IPS DF 6.9 (cell line): Measurements from ENCODE around the gene CACNB1.
"Not testable (repeated sequence)": the region's sequence is repeated elsewhere in the genome, so short reads cannot be mapped to it uniquely, and the experiment has no call there.

ENCODE experiments used
- DNase-seq: peaks from one replicate; pipeline ENCODE4 v3.0.0-alpha.2; 2013; ENCODE audit warnings: low read depth, low spot score
- H3K27ac ChIP-seq: one replicate; pipeline ENCODE4 v1.5.1; 2013; ENCODE audit warnings: low read length, control low read depth
- H3K27me3 ChIP-seq: 2 replicates; pipeline ENCODE4 v1.6.1; 2013; ENCODE audit warnings: mild to moderate bottlenecking, low read length; ENCODE audit not compliant: control insufficient read depth, insufficient read depth
- H3K36me3 ChIP-seq: 2 replicates; pipeline ENCODE4 v1.6.1; 2013; ENCODE audit warnings: low read length; ENCODE audit not compliant: control insufficient read depth, insufficient read depth
- H3K4me1 ChIP-seq: 2 replicates; pipeline ENCODE4 v1.6.1; 2013; ENCODE audit warnings: low read length; ENCODE audit not compliant: control insufficient read depth, insufficient read depth
- H3K4me3 ChIP-seq: 2 replicates; pipeline ENCODE4 v1.5.1; 2013; ENCODE audit warnings: mild to moderate bottlenecking, low read length
- H3K9me3 ChIP-seq: 2 replicates; pipeline ENCODE4 v1.6.1; 2013; ENCODE audit warnings: low read length, inconsistent platforms; ENCODE audit not compliant: control insufficient read depth, insufficient read depth
- WGBS: extraction: QIAGEN DNeasy Blood & Tissue Kit; methylation state at CpG from one replicate; pipeline ENCODE4 v1.1.7; 2013; ENCODE audit warnings: mixed read lengths, missing lambda C conversion rate; ENCODE audit not compliant: insufficient read length, insufficient coverage; 5-methylcytosine and 5-hydroxymethylcytosine counted together

Gene CACNB1

DNA sequence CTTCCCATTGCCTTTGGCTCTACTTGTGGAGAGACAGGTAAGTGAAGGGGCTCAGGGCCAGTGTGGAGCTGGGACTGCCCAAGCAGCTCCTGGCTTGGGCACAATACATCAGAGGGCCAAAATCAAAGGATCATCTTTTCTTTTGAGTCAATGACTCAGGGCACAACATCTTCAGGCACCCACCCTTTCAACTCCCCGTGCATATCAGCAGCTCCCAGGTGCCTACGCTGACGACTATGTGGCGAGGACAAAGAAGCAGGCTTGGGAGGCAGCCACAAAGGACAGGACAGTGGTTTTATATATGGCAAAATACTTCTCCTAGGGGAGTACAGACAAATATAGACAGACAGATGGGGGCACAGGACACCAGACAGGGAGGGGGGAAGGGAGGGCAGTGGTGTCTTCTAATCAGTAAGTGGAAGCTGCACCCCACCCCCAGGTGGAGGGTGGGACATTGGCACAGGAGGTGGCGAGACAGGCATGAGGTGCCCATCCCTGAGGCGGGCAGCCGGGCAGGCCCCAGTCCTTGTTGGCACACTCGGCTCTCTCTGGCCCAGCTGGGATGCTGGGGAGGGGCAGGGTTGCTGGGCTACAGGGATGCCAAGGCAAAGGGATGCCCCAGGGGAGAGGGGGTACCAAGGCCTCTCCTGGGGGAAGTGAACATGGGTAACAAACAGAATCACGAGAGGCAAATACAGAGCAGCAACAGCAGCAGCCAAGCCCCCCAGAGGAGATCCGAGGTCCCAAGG lies 23.8 kb downstream of the CACNB1 start:
- DNase-seq = no peak
- WGBS = no CpG with 5 or more reads among the region's 10 CpGs
- Histone ChIP-seq H3K36me3 (peaks cover 9% of the 10 kb centered on the region), H3K27ac (no peak overlapping the region), H3K4me3 (no peak overlapping the region), H3K9me3 (no peaks in the 10 kb centered on the region), H3K4me1 (peaks cover 7% of the 10 kb centered on the region), H3K27me3 (no peaks in the 10 kb centered on the region)

DNA sequence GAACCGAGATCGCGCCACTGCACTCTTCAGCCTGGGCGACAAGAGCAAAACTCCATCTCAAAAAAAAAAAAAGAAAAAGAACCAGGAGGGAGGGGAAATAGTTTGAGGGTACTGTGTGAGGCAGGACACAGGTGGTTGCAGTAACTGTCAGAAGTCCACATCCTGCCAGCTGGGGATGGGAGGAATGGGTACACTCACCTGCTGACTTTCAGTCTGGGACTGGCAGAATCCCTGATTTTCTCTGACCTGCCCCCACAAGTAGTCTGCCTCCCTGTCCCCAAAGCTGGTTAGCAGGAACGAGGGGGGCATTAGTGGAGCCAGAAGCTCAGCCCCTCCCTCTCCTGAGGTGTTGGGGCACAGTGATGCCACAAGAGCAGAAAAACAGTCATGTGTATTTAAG lies 24.4 kb downstream of the CACNB1 start:
- no peak overlapping the region for H3K4me3 ChIP-seq
- WGBS = no CpG with 5 or more reads among the region's 5 CpGs
- H3K4me1 ChIP-seq = peaks cover 7% of the 10 kb centered on the region
- no peaks in the 10 kb centered on the region for H3K27me3 ChIP-seq
- DNase-seq = no peak
- no peaks in the 10 kb centered on the region for H3K9me3 ChIP-seq
- peaks cover 9% of the 10 kb centered on the region for H3K36me3 ChIP-seq
- no peak overlapping the region for H3K27ac ChIP-seq

DNA sequence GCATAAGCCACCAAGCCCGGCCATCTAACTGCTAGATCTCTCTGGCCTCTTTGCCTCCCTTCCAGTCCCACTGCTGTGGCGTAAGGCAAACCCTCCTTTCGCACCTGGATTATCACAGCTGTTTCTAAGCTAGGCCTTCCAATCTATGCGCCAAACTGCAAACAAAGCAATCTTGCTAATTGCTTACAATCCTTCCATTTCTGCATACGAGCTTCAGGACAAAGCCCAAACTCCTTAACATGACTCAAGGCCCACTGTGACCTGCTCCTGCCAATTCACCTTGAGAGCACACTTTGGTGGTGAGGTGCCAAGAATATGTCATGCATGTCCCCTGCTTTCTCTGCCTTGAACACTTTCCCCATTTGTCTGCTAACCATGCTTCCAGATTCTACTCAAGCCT lies 25.5 kb downstream of the CACNB1 start:
- Histone ChIP-seq H3K27me3 (peaks cover 2% of the 10 kb centered on the region; the same call in 1 of the 2 replicates), H3K9me3 (no peaks in the 10 kb centered on the region), H3K4me3 (no peak overlapping the region), H3K36me3 (peaks cover 9% of the 10 kb centered on the region), H3K4me1 (peaks cover 7% of the 10 kb centered on the region), H3K27ac (no peak overlapping the region)
- DNase-seq = no peak
- no CpG with 5 or more reads among the region's 5 CpGs for WGBS

DNA sequence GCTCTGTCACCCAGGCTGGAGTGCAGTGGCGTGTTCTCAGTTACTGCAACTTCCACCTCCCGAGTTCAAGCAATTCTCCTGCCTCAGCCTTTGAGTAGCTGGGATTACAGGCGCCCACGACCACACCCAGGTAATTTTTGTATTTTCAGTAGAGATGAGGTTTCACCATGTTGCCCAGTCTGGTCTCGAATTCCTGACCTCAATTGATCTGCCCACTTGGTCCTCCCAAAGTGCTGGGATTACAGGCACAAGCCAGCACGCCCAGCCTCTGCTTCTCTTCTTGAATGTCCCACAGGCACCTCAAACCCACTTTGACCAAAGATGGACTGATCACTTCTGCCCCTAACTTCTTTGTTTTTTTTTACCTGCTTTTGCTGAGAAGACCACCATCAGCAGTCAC lies 26.9 kb downstream of the CACNB1 start:
- H3K36me3 ChIP-seq = peaks cover 5% of the 10 kb centered on the region; the same call in 1 of the 2 replicates
- H3K27ac ChIP-seq = no peak overlapping the region
- whole genome bisulfite sequencing = no CpG with 5 or more reads among the region's 6 CpGs
- DNase-seq = no peak
- H3K27me3 ChIP-seq = peaks cover 14% of the 10 kb centered on the region
- peaks cover 7% of the 10 kb centered on the region for H3K4me1 ChIP-seq
- no peaks in the 10 kb centered on the region for H3K9me3 ChIP-seq
- H3K4me3 ChIP-seq = no peak overlapping the region

DNA sequence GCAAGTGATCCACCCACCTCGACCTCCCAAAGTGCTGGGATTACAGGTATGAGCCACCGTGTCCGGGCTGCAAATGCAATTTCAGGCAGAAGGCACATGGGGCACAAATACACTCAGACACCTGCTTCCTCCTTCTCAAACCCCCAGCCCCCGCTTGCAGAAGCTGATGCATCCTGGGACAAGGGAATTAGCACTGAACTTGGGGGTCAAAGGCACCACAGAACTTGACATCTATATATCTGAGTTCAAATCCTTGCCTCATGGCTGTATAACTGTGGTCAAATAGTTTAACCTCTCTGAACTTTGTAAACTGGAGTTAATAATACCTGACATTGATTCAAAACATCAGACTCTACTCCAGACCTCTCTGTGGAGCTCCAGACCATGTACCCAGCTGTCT lies 27.4 kb downstream of the CACNB1 start:
- Histone ChIP-seq H3K9me3 (no peaks in the 10 kb centered on the region), H3K4me1 (peaks cover 5% of the 10 kb centered on the region), H3K27ac (no peak overlapping the region), H3K27me3 (peaks cover 17% of the 10 kb centered on the region), H3K4me3 (no peak overlapping the region), H3K36me3 (peaks cover under 1% of the 10 kb centered on the region; the same call in 1 of the 2 replicates)
- DNase-seq = no peak
- no CpG with 5 or more reads among the region's 4 CpGs for WGBS

DNA sequence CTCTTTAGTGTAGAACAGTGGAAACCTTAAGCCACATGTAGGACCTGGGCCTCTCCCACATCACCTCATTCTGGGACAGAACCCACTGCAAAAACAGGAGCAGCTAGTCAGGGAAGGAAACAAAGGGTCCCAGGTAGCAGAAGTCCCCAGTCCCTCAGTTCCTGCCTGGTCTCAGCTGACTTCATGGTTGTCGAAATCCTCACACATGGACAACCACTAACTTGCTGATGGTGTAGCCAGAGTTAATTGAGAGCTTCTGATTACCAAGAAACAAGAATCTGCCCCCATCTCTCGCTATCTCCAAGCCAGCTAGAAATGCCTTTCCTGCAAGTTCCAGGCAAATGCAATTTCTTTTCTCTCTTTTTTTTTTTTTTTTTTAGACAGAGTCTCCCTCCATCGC lies 28.0 kb downstream of the CACNB1 start:
- Histone ChIP-seq H3K27me3 (peaks cover 17% of the 10 kb centered on the region), H3K4me3 (no peak overlapping the region), H3K36me3 (no peaks in the 10 kb centered on the region), H3K27ac (no peak overlapping the region), H3K4me1 (peaks cover 5% of the 10 kb centered on the region), H3K9me3 (no peaks in the 10 kb centered on the region)
- no peak for DNase-seq
- WGBS = no CpG with 5 or more reads among the region's 3 CpGs

DNA sequence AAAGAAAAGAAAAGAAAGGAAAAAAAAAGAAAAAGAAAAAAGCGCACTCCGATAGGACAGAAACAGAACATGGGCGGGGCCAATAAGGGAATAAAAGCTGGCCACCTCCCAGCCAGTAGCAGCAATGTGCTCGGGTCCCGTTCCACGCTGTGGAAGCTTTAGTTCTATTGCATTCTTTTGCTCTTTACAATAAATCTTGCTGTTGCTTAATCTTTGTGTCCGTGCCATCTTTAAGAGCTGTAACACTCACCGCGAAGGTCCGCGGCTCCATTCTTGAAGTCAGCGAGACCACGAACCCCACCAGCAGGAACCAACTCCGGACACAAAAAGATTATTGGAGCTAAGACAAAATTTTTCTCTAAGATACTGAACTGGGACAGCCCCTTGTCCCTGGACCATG lies 28.4 kb downstream of the CACNB1 start:
- Histone ChIP-seq H3K36me3 (no peaks in the 10 kb centered on the region), H3K27me3 (peaks cover 17% of the 10 kb centered on the region), H3K27ac (no peak overlapping the region), H3K4me3 (no peak overlapping the region), H3K9me3 (no peaks in the 10 kb centered on the region), H3K4me1 (peaks cover 4% of the 10 kb centered on the region)
- no peak for DNase-seq
- no CpG with 5 or more reads among the region's 14 CpGs for WGBS

DNA sequence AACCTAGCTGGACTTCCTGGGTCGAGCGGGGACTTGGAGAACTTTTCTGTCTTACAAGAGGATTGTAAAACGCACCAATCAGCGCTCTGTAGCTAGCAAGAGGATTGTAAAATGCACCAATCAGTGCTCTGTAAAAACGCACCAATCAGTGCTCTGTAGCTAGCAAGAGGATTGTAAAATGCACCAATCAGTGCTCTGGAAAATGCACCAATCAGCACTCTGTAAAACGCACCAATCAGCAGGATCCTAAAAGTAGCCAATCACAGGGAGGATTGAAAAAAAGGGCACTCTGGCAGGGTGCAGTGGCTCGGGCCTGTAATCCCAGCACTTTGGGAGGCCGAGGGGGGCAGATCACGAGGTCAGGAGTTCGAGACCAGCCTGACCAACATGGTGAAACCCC lies 29.0 kb downstream of the CACNB1 start:
- not testable (repeated sequence) for H3K36me3 ChIP-seq, H3K9me3 ChIP-seq, H3K27ac ChIP-seq, DNase-seq, H3K4me3 ChIP-seq, H3K4me1 ChIP-seq
- peaks cover 17% of the 10 kb centered on the region for H3K27me3 ChIP-seq
- no CpG with 5 or more reads among the region's 10 CpGs for WGBS

DNA sequence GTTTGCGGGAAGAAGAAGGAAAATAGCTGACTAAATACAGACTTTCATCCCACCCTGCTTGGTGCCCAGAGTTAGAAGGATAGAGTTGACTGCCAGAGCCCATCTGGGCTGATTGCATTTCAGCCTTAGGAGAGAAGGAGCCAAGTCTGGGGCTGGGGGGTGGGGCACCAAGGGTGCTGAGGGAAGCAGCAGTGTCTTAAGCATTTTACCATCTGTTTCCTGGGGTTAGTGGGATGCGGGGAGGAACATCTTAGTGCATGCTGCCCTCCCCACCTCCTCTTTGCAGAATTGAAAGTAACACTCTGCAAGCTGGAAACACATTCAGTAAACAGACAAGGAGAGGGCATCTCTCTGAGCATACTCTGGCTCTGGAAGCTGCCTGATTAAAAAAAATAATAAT lies 30.0 kb downstream of the CACNB1 start:
- Histone ChIP-seq H3K27me3 (peaks cover 17% of the 10 kb centered on the region), H3K27ac (no peak overlapping the region), H3K36me3 (no peaks in the 10 kb centered on the region), H3K9me3 (no peaks in the 10 kb centered on the region), H3K4me3 (no peak overlapping the region), H3K4me1 (peaks cover 1% of the 10 kb centered on the region; the same call in 1 of the 2 replicates)
- DNase-seq = no peak
- WGBS = no CpG with 5 or more reads among the region's 2 CpGs

DNA sequence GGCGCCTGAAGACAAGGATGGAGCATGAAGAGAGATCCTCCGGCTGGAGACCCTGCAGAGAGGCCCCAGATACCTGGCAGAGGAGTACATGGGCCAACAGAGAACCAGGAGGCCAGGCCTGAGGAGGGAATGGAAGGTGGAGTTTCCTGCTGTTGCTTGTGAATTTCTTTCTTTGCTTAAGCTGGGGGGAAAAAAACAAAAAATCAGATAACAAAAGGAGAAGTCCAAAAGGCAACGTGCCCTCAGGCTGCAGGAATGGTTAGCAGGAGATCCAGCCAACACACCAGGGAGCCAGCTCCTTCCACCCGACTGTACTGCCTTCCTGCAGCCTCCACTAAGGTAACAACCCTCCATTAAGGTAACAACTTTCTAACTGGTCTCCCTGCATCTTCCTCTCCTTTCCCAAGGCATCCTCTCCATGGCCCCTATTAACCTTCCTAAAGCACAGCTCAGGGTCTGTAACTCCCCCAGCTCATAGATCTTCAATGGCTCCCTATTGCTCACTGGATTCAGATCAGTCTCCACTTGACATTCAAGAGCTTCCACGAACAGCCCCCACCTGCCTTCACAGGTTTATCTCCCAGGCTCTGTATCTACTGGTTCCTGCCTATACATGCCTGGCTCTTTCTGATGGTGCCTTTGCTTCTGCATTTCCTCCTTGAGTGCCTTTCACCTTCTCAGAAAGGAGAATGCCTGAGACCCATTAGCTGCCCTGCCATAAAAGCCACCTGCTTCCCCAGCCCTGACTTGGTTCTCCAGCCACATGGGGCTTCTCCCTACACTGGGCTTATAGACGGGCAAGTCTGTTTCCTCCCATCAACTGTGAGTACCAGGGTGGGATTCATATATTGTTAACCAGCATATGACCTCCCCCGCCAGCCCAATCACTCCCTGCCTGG lies 30.8 kb downstream of the CACNB1 start:
- WGBS = no CpG with 5 or more reads among the region's 7 CpGs
- DNase-seq = no peak

More for the DNA sequence above, 30.8 kb downstream of the CACNB1 start:
- Histone ChIP-seq H3K36me3 (no peaks in the 10 kb centered on the region), H3K9me3 (no peaks in the 10 kb centered on the region), H3K4me1 (no peaks in the 10 kb centered on the region), H3K4me3 (no peak overlapping the region), H3K27ac (no peak overlapping the region), H3K27me3 (peaks cover 17% of the 10 kb centered on the region)
